B cell (primary cell): ENCODE data around the gene KLHL22.

Source experiments
- CTCF ChIP-seq: fragments of 200-600 bp; IDR thresholded peaks from one replicate; pipeline ENCODE4 v1.8.0; 2022; ENCODE audit warnings: antibody characterized with exemption, mild to moderate bottlenecking
- EZH2 ChIP-seq: IDR thresholded peaks from 2 replicates; pipeline ENCODE4 v1.6.1; 2012; ENCODE audit warnings: borderline replicate concordance, low read depth, mild to moderate bottlenecking, moderate library complexity, low read length; ENCODE audit not compliant: insufficient read depth, poor library complexity, severe bottlenecking

GRCh38 chr22:20472629-20473442 is 22.8 kb downstream of the KLHL22 start:
- TF ChIP-seq CTCF, result no peak
- no peak for TF ChIP-seq EZH2
